Activated T-cell treated with anti-CD3 and anti-CD28 coated beads, Interleukin-2, amount 50 U/mL, for 1 hour (primary cell): Measurements from ENCODE around the gene SLC37A1.

Experiments
- DNase-seq: peaks from one replicate; pipeline ENCODE4 v3.0.0-alpha.2; 2020

SLC37A1 gene

DNA sequence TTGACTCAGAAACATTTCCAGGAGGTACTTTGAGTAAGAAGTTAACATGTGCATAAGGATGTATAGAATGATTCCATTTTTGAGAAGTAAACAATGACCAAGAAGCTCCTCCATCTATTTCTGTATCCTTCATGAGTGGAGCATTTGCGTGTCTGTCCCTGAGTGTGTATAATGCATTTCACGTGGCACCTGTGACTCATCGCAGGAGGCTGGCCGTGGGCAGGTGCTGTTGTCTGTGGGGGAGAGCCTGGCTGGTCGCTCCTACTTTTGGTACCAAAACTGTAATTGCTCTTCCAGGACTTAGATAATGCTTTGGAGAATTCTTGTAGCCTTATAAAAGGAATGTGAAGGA lies 16.5 kb downstream of the SLC37A1 start:
- no peak for DNase-seq

DNA sequence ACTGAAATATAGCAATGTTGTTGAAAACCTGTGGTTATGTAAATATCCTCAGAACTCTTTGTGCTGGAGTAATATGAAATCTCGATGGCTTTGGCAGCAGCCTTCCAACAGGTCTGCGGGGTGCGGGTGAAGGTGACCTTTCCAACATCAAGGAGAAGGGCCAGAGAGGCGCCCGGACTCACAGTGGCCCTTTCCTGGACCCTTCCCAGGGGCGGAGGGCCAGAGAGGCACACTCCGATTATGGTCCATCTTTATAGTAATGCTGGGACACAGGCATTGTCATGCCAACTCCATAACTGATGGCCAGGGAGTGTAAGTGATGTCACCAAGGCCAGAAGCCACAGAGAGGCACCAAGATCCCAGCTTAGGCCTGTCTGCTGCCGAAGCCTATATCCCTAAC lies 18.1 kb downstream of the SLC37A1 start:
- no peak for DNase-seq

DNA sequence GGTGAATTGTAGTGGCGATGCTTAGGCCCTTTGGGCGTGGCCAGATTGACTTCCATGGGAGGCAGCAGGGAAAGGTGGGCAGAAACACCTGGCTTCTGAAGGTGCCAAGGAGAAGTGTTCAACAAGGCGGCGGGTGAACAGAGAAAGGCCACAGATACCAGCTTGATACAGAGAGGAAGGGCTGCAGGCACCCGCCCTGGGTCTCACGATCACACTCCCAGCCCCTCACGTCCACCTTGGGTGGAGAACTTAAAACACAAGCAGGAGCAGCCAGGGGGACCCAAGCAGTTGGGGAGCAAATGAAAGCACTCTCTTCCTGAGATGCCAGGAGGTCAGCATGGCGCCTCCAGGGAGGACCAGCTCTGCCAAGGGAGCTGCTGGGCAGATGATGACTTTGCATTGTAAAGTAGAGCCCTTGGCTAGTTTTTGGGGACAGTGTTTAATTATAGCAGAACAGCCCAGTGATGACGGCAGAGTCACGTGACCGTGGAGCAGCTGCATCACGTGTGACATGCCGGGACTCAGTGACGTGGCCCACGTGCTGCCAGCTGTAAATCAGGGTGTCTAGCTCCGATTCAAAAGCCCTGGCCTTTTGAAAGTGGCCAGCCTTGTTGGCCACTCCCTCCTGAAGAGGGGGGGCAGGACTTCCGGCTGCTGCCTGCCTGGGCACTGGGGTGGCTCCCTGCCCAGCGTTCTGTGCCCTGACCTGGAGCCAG lies 19.0 kb downstream of the SLC37A1 start:
- DNase-seq = no peak

DNA sequence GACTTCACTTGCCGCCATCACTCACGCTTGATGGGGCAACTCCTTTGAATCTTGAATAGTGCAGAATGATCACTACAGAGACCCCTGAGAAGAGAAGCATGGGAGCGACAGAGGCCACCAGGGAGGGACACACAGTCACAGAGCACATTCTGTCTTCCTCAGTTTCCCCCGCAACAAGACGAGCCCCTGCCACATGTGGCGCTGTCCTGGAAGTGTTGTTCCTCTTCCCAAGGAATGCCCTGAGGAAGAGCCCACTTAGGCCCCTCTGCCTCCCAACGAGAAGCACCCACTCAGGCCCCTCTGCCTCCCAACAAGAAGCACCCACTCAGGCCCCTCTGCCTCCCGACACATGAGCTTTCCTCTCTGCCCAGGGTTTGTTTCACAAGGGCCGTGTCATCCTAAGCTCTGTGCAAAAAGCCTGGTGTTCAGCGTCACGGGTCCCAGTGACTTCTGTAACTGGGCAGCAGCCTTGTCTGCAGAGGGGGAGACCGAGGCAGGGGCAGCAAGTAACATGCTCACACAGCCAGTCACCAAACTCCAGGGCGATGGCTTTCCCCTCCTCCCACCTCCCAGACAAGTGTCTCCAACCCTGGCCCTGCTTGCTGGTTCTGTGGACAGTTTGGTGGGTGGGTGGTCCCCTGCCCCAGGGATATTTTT lies 19.8 kb downstream of the SLC37A1 start:
- no peak for DNase-seq

DNA sequence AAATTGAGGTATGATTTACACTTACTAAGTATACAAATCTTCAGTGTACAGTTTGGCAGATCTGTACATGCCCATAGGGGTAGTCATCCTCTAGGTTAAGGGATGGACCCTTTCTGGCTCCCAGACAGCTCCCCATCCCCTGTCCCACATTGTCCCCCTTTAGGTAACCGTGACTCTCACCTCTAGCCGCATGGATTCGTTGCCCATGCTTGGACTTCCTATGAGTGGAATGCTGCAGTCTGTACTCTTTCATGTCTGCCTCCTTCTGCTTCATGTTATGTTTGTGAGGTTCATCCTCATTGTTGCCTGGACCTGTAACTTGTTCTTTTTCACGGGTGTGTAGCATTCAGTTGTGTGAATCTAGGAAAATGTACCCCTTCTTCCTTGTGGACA lies 20.3 kb downstream of the SLC37A1 start:
- no peak for DNase-seq

DNA sequence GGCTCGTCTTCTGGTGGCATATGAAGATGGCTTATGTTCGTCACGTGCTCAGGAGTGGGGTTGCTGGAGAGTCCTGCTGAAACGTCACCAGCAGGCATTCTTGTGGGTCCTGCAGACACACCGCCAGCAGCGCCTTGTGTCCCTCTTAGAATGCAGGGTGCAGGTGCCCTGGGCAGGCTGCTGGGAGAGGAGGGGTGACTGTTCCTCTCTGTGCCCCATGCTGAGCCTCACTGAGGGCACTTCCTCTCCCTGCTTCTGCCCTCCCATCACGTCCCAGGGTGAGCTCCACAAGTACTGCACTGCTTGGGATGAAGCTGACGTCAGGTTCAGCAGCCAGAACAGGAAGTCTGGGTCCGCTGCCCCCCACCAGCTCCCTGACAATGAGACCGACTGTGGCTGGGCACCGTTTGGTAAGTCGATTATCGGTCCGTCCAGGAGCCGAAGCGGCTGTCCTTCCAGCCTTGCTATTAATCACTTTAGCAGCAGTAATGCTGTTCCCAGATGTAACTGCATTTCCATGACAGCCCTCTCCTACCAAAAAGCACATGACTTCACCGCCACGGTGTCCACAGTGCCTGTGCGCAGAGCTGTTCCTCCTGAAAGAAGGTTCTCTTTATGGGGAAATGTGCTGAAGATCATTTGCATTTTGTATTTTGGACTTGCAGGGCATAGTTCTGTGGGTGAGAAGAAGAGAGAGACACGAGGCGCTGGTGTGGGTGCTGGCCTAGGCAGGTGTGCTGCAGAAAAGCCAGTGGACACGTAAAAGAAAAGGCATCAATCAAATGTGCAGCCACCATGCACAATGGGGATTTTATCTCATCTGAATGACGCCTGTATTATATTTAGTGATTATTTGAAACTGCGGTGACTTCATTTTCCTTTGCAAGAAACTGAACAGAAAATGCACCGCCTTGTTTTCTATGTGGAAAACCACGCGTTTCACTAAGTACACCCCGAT lies 21.0 kb downstream of the SLC37A1 start:
- no peak for DNase-seq

DNA sequence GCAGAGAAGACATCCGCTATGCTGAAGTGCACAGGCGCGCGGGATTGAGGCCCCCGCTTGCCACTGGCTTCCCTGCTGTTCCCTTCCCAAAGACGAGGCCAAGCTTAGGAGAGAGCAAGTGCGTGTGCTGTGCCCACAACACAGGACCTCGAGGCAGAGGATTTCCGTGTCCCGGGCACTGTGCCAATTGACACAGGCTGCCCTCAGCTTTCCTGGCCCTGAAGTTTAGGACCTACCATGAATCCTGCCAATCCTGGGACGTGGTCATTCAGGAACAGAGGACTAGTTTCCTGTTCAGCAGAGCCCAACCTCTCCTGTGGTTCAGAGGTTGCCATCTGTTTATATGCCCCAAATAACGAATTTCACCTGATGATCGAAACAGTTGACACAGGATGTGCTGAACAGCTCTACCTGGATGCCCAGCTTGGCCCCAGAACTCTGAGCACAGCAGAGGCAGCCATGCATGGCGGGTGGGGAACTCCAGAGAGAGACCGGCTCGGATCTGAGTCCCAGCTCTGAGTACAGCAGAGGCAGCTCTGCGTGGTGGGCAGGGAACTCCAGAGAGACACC lies 22.0 kb downstream of the SLC37A1 start:
- no peak for DNase-seq

DNA sequence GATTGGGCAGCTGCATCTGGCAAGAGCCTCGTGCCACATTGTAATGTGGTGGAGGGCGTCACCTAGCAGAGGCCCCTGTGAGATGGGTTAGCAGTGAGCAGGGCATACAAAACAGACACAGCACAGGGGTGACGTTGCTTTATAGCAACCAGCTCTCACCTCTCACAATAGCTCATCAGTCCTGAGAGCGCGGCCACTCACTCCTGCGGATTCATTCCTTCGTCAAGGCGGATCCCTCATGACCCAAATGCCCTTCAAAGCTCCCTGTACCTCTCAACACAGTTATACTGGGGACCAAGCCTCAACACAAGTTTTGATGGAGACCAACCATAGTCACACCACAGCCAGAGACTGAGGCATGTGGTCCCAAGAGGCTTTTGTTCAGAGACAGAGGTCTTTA lies 22.9 kb downstream of the SLC37A1 start:
- peak; percentile 11 for DNase-seq

DNA sequence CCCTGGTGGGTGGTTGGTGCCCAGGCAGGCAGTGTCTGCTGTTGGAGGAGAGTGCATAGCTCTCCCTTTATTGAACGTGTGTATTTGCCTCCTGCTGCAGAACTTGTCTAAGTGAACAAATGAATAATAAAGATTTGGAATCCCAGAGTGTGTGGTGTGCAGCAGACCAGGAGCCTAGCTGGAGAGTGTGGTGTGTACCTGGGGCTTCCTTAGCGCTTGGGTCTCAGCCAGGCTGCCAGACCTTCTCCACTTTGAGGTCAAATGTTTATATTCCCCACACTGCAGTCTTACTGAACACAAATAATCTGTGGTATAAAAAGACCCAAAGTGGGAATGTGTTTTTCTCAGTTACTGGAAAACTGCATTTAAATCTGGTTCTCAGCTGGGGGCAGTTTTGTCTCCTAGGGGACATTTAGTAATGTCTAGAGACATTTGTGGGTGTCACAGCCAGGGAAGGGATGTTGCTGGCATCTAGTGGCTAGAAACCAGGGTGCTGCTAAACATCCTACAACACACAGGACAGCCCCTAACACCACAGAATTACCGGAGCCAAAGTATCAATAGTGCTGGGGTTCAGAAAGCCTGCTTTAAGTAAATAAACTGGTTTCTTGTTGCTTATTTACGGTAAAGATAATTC lies 23.6 kb downstream of the SLC37A1 start:
- DNase-seq = no peak

DNA sequence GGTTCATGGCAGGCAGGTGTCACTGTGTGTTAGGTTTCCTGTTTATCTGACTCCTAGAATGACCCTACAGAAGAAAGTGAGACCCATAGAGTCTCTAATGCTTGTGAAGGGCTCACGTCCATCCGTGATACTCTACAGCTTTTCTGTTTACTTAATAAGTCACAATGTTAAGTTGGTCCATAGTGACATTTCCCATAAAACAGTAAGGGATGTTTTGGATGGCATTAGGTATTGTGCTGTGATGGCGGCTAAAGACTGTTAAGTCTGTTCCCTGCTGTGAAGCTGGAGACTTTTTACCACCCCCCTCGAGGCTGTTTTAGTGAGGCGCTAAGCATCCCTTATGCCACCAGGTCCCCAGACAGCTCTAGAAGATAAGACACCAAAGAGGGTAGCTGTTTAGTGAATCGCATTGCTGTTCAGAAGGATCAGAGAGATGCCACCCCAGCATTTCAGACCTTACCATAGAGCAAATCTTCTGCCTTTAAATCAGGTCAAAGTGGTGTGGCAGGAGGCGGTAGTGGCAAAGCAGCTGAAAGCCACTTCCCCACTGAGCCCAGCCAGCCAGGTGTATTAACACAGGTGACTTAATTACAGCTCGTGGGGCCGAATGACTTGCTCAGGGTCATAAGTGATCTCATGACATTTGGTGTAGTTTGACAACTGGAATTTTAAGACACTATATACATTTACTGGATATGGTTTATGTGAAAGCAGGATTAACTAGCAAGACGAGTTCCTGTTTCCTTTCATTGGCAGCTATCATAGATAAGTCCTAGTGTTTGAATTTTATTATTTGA lies 25.0 kb downstream of the SLC37A1 start:
- DNase-seq = no peak

DNA sequence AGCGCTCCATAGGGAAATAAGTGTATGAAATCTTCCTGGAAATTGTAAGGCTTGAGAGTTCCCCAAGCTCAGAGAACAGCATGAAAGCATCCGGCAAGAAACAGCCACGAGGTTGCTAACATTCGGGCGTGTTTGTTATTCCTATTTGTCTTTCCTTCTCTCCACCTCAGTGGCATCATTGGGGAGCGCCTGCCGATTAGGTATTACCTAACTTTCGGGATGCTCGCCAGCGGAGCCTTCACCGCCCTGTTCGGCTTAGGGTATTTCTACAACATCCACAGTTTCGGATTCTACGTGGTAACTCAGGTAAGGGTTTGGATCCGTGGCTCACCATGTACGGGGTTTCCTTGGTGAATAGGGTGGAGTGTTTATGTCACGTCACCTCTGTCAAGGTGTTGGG lies 25.7 kb downstream of the SLC37A1 start:
- DNase-seq = no peak

DNA sequence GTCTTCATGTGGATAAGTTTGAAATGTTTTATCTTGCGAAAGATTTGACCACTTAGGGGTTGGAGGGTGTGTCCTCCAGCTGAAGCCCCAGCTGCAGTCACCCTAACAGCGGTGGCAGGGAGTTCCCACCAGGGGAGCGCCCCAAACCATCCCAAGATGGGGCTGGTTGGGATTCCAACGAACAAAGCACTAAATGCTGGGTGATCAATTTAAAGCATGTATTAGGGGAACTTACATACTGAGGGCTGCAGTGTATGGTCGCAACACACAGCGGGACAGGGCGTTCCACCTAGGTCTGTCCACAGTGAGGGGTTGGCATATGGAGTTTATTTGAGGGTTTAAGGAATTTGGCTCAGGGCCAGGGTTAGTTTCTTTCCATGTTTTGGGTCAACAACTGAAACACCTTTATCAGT lies 26.3 kb downstream of the SLC37A1 start:
- DNase-seq = no peak

DNA sequence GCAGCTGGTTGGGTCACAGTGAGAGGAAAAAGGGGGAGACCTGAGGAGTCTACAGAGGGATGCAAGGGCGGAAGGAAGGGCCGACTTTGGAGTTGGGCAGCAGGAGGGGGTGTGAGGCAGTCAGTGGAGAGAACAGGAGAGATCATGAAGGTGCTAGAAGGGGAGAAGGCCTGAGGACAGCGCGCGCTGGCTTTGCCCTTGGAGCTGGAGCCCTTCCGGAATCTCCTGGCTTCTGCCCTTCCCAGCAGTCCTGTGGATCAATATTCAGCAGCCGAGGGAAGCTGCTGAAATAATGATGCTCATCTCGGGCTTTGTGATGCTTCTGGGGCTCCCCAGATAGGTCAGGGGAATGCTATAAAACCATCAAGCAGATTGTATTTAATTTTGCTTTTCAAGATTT lies 26.7 kb downstream of the SLC37A1 start:
- DNase-seq = no peak

DNA sequence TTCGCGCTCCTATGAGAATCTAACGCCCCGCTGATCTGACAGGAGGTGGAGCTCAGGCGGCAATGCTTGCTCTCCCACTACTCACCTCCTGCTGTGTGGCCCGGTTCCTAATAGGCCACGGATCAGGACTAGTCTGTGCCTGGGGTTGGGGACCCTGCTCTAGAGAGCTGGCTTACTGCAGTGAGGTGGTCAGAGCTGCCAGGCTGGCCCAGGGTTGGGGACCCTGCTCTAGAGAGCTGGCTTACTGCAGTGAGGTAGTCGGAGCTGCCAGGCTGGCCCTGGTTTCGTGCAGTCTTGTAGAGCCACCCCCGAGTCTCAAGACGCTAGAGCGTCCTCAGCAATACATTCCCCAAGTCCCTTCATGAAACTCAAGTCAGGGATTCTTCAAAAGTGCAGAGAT lies 27.5 kb downstream of the SLC37A1 start:
- DNase-seq = no peak

DNA sequence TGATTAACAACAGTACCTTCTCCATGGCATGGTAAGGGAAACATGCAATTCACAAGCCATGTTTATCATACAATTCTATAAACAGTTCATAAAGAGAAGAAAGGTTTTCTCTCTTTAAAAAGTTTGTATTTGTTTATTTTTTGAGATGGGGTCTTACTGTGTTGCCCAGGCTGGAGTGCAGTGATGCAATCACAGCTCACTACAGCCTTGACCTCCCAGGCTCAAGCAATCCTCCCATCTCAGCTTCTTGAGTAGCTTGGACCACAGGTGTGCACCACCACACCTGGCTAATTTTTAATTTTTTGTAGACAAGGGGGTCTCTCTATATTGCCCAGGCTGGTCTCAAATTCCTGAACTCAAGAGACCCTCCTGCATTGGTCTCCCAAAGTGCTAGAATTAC lies 28.0 kb downstream of the SLC37A1 start:
- DNase-seq = no peak

DNA sequence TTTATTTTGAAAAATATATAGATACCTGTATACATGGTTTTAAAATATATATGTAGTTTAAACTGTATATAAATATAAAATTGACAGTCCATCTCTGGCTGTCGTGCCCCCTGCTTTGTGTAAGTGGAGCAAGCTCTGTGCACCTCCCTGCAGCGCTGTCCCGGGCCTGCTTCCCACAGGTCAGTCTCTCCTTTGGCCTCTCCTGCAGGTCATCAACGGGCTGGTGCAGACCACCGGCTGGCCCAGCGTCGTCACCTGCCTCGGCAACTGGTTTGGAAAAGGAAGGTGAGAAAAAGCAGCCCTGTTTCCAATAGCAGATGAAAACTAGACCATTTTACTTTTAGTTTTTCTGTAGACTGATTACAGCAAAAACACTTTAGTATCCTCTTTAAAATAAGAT lies 28.5 kb downstream of the SLC37A1 start:
- DNase-seq = no peak

DNA sequence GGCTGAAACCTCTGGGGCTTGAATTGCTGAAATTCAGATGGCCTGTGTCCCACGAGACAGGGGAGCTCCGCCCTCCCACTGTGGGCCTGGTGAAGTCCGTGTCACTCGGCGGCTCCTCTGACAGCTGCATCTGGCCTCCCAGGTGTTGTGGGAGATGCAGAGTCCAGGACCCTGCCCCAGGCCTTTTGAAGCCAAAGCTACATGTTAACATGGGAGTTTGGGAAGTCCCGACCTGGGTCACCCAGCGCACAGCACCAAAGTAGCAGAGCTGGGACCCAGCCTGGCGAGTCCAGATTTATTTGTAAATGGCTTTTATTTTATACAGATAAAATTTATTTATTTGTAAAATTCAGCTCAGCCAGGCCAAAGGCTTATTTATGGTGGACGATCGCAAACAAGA lies 28.9 kb downstream of the SLC37A1 start:
- no peak for DNase-seq

DNA sequence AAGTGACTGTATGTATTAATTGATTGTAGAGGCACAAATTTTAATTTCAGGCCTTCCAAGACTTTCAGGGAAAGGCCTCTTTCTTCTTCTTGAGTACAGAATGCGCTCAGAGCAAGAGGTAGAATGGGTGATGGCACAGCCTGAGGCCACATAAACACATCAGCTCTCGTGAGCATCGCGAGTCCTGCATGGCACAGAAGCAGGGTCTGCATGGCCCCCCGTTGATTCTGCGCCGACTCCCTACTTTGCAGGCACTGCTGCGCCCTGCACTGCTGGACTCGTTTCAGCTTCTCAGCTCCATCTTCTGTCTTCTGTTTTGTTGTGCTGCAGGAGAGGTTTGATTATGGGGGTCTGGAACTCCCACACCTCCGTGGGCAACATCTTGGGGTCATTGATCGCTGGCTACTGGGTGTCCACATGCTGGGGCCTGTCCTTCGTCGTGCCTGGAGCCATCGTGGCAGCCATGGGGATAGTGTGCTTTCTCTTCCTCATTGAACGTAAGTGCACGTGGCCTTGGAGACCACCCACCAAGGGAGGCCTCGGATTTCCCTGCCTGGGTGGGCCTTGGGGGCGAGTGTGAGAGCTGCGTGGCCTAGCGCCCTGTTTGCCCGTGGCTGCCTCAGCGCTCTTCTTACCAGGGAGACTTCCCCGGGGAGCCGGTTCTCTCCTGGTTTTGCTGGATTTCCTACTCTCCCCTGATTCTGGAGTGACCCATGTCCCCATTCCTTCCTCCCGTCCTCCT lies 29.6 kb downstream of the SLC37A1 start:
- DNase-seq = no peak

DNA sequence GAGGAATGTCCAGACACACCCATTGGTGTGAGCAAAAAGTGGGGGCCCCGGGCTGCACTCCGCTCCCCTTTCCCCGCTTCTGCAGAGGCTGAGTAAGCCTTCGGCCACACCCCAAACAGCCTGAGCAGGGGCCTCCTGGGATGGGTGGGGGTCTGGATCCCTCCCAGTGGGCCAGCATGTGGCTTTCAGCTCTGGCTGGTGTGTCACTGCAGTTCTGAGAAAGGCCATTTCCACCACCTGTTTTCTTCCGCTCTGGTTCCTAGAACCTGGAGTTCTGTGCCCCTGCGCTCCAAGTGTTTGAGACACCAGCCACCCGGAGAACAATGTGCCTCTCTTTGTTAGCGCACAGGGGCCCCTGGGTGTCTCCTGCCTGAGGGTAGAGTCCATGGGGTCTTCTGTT lies 30.9 kb downstream of the SLC37A1 start:
- no peak for DNase-seq

DNA sequence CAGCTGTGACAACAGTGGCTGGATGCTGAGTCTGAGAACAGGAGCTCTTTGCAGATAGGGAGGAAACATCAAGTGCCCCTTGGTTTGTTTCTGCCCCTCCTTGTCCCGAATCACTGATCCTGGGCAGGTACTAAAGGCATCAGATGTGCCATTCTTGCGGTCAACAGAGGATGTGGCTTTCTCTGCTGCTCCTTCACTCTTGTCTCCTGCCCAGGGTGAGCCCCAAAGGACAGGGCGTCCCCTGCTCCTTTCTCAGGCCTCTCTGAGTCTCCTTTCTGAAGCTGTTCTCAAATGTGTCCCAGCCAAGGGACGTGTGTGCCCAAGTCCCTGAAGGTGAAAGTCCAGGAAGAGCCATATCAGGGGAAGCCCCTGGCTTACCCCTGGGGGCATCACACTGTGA lies 31.7 kb downstream of the SLC37A1 start:
- no peak for DNase-seq

DNA sequence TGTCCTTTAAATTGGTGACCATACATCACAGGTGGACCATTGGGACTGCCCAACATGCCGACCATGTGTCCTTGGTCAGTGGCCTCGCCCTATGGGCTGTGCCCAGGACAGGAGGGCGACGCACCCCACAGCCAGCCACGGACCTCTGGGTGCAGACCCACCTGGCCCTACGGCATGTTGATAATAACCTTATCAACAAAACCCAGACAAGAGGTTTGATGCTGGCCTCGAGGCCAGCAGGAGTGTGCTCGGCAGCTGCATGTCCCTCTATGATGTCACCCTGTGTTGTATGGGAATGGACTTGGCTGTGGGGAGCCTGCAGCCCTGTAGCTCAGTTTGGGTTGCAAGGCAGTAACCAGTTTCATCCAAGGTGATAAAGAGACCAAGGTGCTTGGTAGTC lies 32.1 kb downstream of the SLC37A1 start:
- DNase-seq = no peak
